Colonic mucosa (tissue), 4 donors: ENCODE results near the gene ALLC. TPM values are rescaled to one million over a fixed set of nuclear protein-coding genes. Genes with fewer than 3 reads are reported as not detected.

ENCODE experiments used
- DNase-seq: peaks from one replicate; pipeline ENCODE4 v3.0.0-alpha.2; 2020
- H3K27ac ChIP-seq: fragments of 200-600 bp; one replicate; pipeline ENCODE4 v1.8.0; 2021
- H3K27me3 ChIP-seq: fragments of 200-600 bp; one replicate; pipeline ENCODE4 v1.8.0; 2021
- H3K36me3 ChIP-seq: fragments of 200-600 bp; one replicate; pipeline ENCODE4 v1.8.0; 2021
- H3K4me1 ChIP-seq: fragments of 200-600 bp; one replicate; pipeline ENCODE4 v1.8.0; 2021; ENCODE audit warnings: mild to moderate bottlenecking
- H3K4me3 ChIP-seq: fragments of 200-600 bp; one replicate; pipeline ENCODE4 v1.8.0; 2021
- H3K9ac ChIP-seq, 2 donors: one replicate each; pipeline ENCODE4 v1.7.0; 2013; ENCODE audit warnings: control low read depth in 2 of 2, low read depth in 2 of 2, low read length in 2 of 2
- H3K9me3 ChIP-seq: fragments of 200-600 bp; one replicate; pipeline ENCODE4 v1.8.0; 2021
- intact Hi-C: fragments of 100-400 bp; cut with DNase I; formaldehyde crosslinking; loops from one replicate; pipeline ENCODE4 v1.14.1; 2022
- total RNA-seq, 2 donors: library from RNA; stranded (reverse); fragmentation: NEBNext Ultra II Directional in 1 of 2; extraction: Animal tissue kit (Norgen Biotek cat#: 25700) in 1 of 2; gene quantifications; one replicate each; pipeline ENCODE4 v1.2.1, GENCODE V29; 2021
- TF ChIP-seq, protein P1 (sequence below): fragments of 200-600 bp; IDR thresholded peaks from one replicate; pipeline ENCODE4 v1.8.0; 2022; ENCODE audit warnings: antibody characterized with exemption, mild to moderate bottlenecking
- donor health status: healthy.
- donor health status: DM: no; HTN: no; CAD: no.
- donor health status: DM: no; HTN: no; CAD: no.

The ALLC gene
- total RNA-seq, 2 donors from 2014 or later = not detected

DNA sequence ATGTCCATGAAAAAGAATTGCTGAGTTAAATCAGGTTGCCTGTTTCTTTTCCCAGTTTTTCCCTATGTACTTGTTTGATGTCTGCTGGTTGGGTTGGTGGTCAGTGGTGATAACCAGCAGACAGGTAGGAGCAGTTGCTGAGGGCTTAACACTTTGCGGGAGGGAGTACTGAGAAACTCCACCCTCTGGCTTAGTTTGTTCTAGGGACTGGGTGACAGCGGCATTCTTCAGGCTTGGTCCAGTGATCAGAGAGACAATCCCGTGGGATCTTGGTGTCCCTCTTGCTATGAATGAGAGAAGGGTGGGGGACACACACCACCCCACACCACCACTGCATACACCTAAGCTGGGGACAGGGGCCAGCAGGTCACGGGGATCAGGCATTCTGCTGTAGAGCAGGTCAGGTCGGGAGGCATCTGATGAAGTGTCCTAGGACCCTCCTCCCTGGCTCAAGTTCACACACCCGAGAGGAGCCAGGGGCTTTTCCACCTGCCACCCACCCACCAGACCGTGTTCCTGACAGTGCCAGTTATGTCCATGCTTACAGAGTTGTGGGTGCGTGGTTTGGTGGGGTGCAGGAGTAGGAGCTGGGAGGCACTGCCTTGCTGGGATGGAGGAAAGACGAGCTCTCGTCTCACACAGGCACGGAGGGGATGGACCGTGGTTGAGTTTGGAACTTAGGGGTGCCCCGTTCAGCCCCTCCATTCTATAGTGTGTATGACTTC lies 21.3 kb upstream of the ALLC start:
- Histone ChIP-seq H3K27me3 (no peaks in the 10 kb centered on the region), H3K9me3 (no peaks in the 10 kb centered on the region), H3K4me3 (no peak overlapping the region), H3K4me1 (no peaks in the 10 kb centered on the region), H3K27ac (no peak overlapping the region), H3K36me3 (no peaks in the 10 kb centered on the region), H3K9ac (no peak overlapping the region)
- TF ChIP-seq, protein P1, sequence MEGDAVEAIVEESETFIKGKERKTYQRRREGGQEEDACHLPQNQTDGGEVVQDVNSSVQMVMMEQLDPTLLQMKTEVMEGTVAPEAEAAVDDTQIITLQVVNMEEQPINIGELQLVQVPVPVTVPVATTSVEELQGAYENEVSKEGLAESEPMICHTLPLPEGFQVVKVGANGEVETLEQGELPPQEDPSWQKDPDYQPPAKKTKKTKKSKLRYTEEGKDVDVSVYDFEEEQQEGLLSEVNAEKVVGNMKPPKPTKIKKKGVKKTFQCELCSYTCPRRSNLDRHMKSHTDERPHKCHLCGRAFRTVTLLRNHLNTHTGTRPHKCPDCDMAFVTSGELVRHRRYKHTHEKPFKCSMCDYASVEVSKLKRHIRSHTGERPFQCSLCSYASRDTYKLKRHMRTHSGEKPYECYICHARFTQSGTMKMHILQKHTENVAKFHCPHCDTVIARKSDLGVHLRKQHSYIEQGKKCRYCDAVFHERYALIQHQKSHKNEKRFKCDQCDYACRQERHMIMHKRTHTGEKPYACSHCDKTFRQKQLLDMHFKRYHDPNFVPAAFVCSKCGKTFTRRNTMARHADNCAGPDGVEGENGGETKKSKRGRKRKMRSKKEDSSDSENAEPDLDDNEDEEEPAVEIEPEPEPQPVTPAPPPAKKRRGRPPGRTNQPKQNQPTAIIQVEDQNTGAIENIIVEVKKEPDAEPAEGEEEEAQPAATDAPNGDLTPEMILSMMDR = no peak
- intact Hi-C loops = no loop called here
- no peak for DNase-seq

DNA sequence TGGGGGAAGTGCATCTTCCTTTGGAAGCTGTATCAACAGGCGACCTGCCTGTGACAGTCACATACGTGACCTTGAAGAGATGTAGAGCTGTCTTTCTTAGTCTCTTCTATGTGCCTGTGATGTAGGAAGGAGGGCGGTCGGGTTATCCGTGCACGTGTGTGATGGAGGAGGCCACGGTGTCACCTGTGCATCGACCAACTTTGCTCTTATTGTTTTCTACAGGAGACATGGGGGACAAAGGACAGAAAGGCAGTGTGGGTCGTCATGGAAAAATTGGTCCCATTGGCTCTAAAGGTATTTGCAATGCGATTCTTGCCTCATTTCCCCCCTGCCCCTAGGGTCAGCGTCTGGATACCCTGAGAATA lies 20.7 kb upstream of the ALLC start:
- TF ChIP-seq, protein P1 = no peak
- no peaks in the 10 kb centered on the region for H3K4me1 ChIP-seq
- intact Hi-C loops = no loop called here
- DNase-seq = no peak
- no peaks in the 10 kb centered on the region for H3K9me3 ChIP-seq
- H3K9ac ChIP-seq = no peak overlapping the region
- H3K27ac ChIP-seq = no peak overlapping the region
- H3K36me3 ChIP-seq = no peaks in the 10 kb centered on the region
- no peak overlapping the region for H3K4me3 ChIP-seq
- H3K27me3 ChIP-seq = no peaks in the 10 kb centered on the region

- Histone ChIP-seq H3K27me3 (no peaks in the 10 kb centered on the region), H3K4me1 (no peaks in the 10 kb centered on the region), H3K36me3 (no peaks in the 10 kb centered on the region), H3K9me3 (no peaks in the 10 kb centered on the region), H3K27ac (no peak overlapping the region), H3K9ac (no peak overlapping the region), H3K4me3 (no peak overlapping the region)
- DNase-seq = no peak
- TF ChIP-seq, protein P1 = no peak
- intact Hi-C loops = no loop called here
Observed at GRCh38 chr2:3637692-3638455, 20.1 kb upstream of the ALLC start.

GRCh38 chr2:3638456-3638810 lies 19.6 kb upstream of the ALLC start:
- no peak overlapping the region for H3K9ac ChIP-seq
- intact Hi-C loops = no loop called here
- H3K27me3 ChIP-seq = no peaks in the 10 kb centered on the region
- no peaks in the 10 kb centered on the region for H3K4me1 ChIP-seq
- H3K4me3 ChIP-seq = no peak overlapping the region
- H3K36me3 ChIP-seq = no peaks in the 10 kb centered on the region
- no peak overlapping the region for H3K27ac ChIP-seq
- H3K9me3 ChIP-seq = no peaks in the 10 kb centered on the region
- TF ChIP-seq, protein P1 = no peak
- no peak for DNase-seq

DNA sequence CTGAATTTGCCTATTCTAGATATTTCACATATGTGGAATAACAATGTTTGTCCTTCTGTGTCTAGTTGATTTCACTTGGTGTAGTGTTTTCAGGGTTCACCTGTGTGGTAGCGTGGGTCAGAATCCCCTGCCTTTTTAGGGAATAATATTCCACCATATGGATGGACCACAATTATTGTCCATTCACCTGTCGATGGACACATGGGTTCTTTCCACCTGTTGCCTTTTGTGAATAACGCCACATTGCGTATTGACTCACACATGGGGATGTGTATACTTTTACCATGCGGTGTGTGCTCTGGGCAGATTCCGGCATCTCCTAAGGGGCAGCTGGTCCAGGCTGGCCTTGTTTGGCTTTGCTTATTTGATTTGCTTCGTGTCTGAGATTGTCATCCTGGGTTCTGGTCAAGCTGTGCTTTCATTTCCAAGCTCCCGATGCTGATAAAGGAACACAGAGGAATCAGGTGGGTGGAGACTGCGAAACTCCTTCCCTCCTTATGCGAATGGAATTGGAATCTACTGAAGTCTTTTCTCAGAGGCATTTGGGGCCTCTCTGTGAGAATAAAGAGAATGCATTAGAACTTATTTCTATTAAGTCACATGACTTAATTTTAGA lies 18.9 kb upstream of the ALLC start:
- no peaks in the 10 kb centered on the region for H3K9me3 ChIP-seq
- intact Hi-C loops = no loop called here
- H3K9ac ChIP-seq = no peak overlapping the region
- no peak overlapping the region for H3K4me3 ChIP-seq
- DNase-seq = no peak
- H3K4me1 ChIP-seq = no peaks in the 10 kb centered on the region
- no peaks in the 10 kb centered on the region for H3K36me3 ChIP-seq
- no peaks in the 10 kb centered on the region for H3K27me3 ChIP-seq
- TF ChIP-seq, protein P1 = no peak
- H3K27ac ChIP-seq = no peak overlapping the region
